GM12878 (cell line): ENCODE measurements around the gene HINT1. TPM values are rescaled to one million over a fixed set of nuclear protein-coding genes. Genes with fewer than 3 reads are reported as not detected.

ENCODE experiments used
- BMI1 ChIP-seq: fragments of 450-650 bp; IDR thresholded peaks from 2 replicates; pipeline ENCODE4 v1.6.1; 2016; ENCODE audit warnings: mild to moderate bottlenecking, moderate library complexity, borderline replicate concordance
- CBFB ChIP-seq: IDR thresholded peaks from 2 replicates; pipeline ENCODE4 v1.6.1; 2016; ENCODE audit warnings: antibody characterized with exemption, low read depth
- FOXM1 ChIP-seq: IDR thresholded peaks from 2 replicates; pipeline ENCODE4 v1.6.1; 2012; ENCODE audit warnings: low read depth, mild to moderate bottlenecking, inconsistent platforms, low read length, moderate library complexity
- HDAC6 ChIP-seq: fragments of 200-600 bp; sonication (generic); IDR thresholded peaks from one replicate; pipeline ENCODE4 v1.8.0; 2017; ENCODE audit warnings: antibody characterized with exemption; ENCODE audit not compliant: unreplicated experiment
- JUNB ChIP-seq: IDR thresholded peaks from 2 replicates; pipeline ENCODE4 v1.6.1; 2016; ENCODE audit warnings: antibody characterized with exemption, mild to moderate bottlenecking
- MYB ChIP-seq: fragments of 150-350 bp; IDR thresholded peaks from 2 replicates; pipeline ENCODE4 v1.6.1; 2014; ENCODE audit warnings: mild to moderate bottlenecking, low read depth, low read length, borderline replicate concordance
- NFXL1 ChIP-seq: fragments of 450-650 bp; IDR thresholded peaks from 2 replicates; pipeline ENCODE4 v1.6.1; 2017; ENCODE audit warnings: antibody characterized with exemption, mild to moderate bottlenecking, borderline replicate concordance
- NFYB ChIP-seq: IDR thresholded peaks from 2 replicates; pipeline ENCODE4 v1.6.1; 2011; ENCODE audit warnings: low read depth, mild to moderate bottlenecking, low read length, improper control_type of control experiment, moderate library complexity; ENCODE audit not compliant: insufficient read depth
- PAX5 ChIP-seq: IDR thresholded peaks from 2 replicates; pipeline ENCODE4 v1.6.1; 2011; ENCODE audit warnings: low read depth, low read length, borderline replicate concordance
- PAX8 ChIP-seq: fragments of 450-650 bp; IDR thresholded peaks from 2 replicates; pipeline ENCODE4 v1.6.1; 2017; ENCODE audit warnings: mild to moderate bottlenecking, moderate library complexity
- PML ChIP-seq: IDR thresholded peaks from 2 replicates; pipeline ENCODE4 v1.6.1; 2012; ENCODE audit warnings: low read length, inconsistent platforms
- POLR2AphosphoS2 ChIP-seq: IDR thresholded peaks from 2 replicates; pipeline ENCODE4 v1.6.1; 2011; ENCODE audit warnings: low read depth, mild to moderate bottlenecking, low read length, improper control_type of control experiment, moderate library complexity
- POU2F2 ChIP-seq: IDR thresholded peaks from 3 replicates; pipeline ENCODE4 v1.6.1; 2011; ENCODE audit warnings: low read depth, mild to moderate bottlenecking, low read length, borderline replicate concordance
- RB1 ChIP-seq: fragments of 450-650 bp; formaldehyde crosslinking; IDR thresholded peaks from 2 replicates; pipeline ENCODE4 v1.6.1; 2017; ENCODE audit warnings: mild to moderate bottlenecking, borderline replicate concordance
- SP1 ChIP-seq: IDR thresholded peaks from one replicate; pipeline ENCODE4 v1.6.1; 2011; ENCODE audit warnings: low read depth, low read length
- STAT3 ChIP-seq: IDR thresholded peaks from 2 replicates; pipeline ENCODE4 v1.6.1; 2011; ENCODE audit warnings: low read depth, low read length, improper control_type of control experiment
- SUZ12 ChIP-seq: fragments of 200-600 bp; sonication (generic); IDR thresholded peaks from one replicate; pipeline ENCODE4 v1.6.1; 2018; ENCODE audit warnings: antibody characterized with exemption, mild to moderate bottlenecking; ENCODE audit not compliant: unreplicated experiment
- TBL1XR1 ChIP-seq: IDR thresholded peaks from 2 replicates; pipeline ENCODE4 v1.6.1; 2012; ENCODE audit warnings: low read depth, low read length, improper control_type of control experiment
- TCF12 ChIP-seq: IDR thresholded peaks from 2 replicates; pipeline ENCODE4 v1.6.1; 2011; ENCODE audit warnings: low read depth, mild to moderate bottlenecking, low read length
- TCF3 ChIP-seq: IDR thresholded peaks from 2 replicates; pipeline ENCODE4 v1.6.1; 2012; ENCODE audit warnings: low read depth, mild to moderate bottlenecking, low read length, borderline replicate concordance; ENCODE audit not compliant: insufficient read depth
- YBX1 ChIP-seq: fragments of 450-650 bp; IDR thresholded peaks from 2 replicates; pipeline ENCODE4 v1.6.1; 2016; ENCODE audit warnings: antibody characterized with exemption
- polyA plus RNA-seq, 11 experiments: library from polyadenylated mRNA; depleted of rRNA in 4 of 11; unstranded in 6 of 11; stranded (reverse) in 5 of 11; fragments of >200 nt; fragmentation: Nextera tagmentation in 4 of 11; fragmentation: Illumina TruSeq in 1 of 11; extraction: Ambion mirVana in 4 of 11; extraction: Trizol in 1 of 11; gene quantifications; 1 replicate in 1 of 11; 2 replicates in 10 of 11; pipeline versions ENCODE4 v1.2.1 to v1.2.3, GENCODE V29; 2011 to 2016; ENCODE audit warnings: inconsistent platforms in 2 of 11, missing spikeins in 2 of 11, low read depth in 1 of 11
- total RNA-seq, 4 experiments: library from RNA; depleted of rRNA in 3 of 4; stranded (reverse); fragments of >200 nt in 3 of 4; fragmentation: Illumina TruSeq in 1 of 4; extraction: Trizol in 1 of 4; gene quantifications; 2 replicates each; pipeline versions ENCODE4 v1.2.1 to v1.2.3, GENCODE V29; 2013 to 2021
- TF ChIP-seq, protein P1 (sequence below): fragments of 450-650 bp; IDR thresholded peaks from 2 replicates; pipeline ENCODE4 v1.6.1; 2017; ENCODE audit warnings: mild to moderate bottlenecking, low read depth, inconsistent platforms; ENCODE audit not compliant: poor library complexity, severe bottlenecking
- TF ChIP-seq, protein P2 (sequence below): fragments of 450-650 bp; IDR thresholded peaks from 2 replicates; pipeline ENCODE4 v1.6.1; 2016; ENCODE audit warnings: mild to moderate bottlenecking
- TF ChIP-seq, protein P3 (sequence below): fragments of 450-650 bp; formaldehyde crosslinking; IDR thresholded peaks from 2 replicates; pipeline ENCODE4 v1.4.0; 2022; ENCODE audit warnings: mild to moderate bottlenecking, moderate library complexity
- TF ChIP-seq, protein P4 (sequence below): IDR thresholded peaks from 2 replicates; pipeline ENCODE4 v1.6.1; 2011; ENCODE audit warnings: low read depth, low read length, improper control_type of control experiment, borderline replicate concordance

The HINT1 gene
- total and polyA plus RNA-seq, 10 of the 15 experiments (the other 5 are each of a cell fraction or from before 2014, with no cell fraction given) = 253 to 997 (median 562) TPM

DNA sequence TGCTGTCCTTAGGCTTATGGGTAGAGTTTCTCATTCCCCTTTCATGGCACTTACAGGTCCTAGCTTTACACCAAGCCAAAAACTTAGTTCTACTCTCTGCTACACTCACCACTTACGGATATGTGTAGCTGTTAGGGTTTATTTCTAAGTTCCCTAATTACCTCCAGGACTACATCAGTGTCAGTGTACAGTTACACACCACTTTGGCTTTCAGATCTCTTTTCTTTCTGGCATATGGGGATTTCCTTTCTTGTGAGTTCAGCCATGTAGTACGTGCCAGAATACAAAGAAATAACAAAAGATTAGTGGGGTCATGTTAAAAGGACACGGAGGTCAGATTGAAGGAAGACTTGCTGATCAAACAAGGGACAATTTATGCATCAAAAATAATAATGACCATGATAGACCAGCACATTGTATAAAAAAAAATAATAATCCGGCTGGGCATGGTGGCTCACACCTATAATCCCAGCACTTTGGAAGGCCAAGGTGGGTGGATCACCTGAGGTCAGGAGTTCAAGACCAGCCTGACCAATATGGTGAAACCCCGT is 47.5 kb upstream of the HINT1 start (continued):
- TF ChIP-seq, protein P1, sequence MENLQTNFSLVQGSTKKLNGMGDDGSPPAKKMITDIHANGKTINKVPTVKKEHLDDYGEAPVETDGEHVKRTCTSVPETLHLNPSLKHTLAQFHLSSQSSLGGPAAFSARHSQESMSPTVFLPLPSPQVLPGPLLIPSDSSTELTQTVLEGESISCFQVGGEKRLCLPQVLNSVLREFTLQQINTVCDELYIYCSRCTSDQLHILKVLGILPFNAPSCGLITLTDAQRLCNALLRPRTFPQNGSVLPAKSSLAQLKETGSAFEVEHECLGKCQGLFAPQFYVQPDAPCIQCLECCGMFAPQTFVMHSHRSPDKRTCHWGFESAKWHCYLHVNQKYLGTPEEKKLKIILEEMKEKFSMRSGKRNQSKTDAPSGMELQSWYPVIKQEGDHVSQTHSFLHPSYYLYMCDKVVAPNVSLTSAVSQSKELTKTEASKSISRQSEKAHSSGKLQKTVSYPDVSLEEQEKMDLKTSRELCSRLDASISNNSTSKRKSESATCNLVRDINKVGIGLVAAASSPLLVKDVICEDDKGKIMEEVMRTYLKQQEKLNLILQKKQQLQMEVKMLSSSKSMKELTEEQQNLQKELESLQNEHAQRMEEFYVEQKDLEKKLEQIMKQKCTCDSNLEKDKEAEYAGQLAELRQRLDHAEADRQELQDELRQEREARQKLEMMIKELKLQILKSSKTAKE = peak; percentile 82
- TF ChIP-seq BMI1 (peak; percentile 46; the same call in 1 of the 2 replicates), STAT3 (0 out of 2 replicates have a peak, but pooled peaks have one; percentile 64), POU2F2 (0 out of 3 replicates have a peak, but pooled peaks have one; percentile 6), TCF3 (no peak), TBL1XR1 (peak; percentile 62; the same call in 1 of the 2 replicates), TCF12 (no peak), PML (no peak; the same call in 1 of the 2 replicates), HDAC6 (no peak), MYB (no peak), PAX5 (no peak), PAX8 (peak; percentile 57; the same call in 1 of the 2 replicates), FOXM1 (peak; percentile 81; the same call in 1 of the 2 replicates), NFXL1 (no peak), RB1 (no peak), JUNB (no peak), YBX1 (no peak), SP1 (no peak), CBFB (no peak), SUZ12 (no peak), NFYB (no peak), POLR2AphosphoS2 (no peak)
- TF ChIP-seq, protein P2, sequence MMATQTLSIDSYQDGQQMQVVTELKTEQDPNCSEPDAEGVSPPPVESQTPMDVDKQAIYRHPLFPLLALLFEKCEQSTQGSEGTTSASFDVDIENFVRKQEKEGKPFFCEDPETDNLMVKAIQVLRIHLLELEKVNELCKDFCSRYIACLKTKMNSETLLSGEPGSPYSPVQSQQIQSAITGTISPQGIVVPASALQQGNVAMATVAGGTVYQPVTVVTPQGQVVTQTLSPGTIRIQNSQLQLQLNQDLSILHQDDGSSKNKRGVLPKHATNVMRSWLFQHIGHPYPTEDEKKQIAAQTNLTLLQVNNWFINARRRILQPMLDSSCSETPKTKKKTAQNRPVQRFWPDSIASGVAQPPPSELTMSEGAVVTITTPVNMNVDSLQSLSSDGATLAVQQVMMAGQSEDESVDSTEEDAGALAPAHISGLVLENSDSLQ = peak; percentile 66; the same call in 1 of the 2 replicates
- TF ChIP-seq, protein P3, sequence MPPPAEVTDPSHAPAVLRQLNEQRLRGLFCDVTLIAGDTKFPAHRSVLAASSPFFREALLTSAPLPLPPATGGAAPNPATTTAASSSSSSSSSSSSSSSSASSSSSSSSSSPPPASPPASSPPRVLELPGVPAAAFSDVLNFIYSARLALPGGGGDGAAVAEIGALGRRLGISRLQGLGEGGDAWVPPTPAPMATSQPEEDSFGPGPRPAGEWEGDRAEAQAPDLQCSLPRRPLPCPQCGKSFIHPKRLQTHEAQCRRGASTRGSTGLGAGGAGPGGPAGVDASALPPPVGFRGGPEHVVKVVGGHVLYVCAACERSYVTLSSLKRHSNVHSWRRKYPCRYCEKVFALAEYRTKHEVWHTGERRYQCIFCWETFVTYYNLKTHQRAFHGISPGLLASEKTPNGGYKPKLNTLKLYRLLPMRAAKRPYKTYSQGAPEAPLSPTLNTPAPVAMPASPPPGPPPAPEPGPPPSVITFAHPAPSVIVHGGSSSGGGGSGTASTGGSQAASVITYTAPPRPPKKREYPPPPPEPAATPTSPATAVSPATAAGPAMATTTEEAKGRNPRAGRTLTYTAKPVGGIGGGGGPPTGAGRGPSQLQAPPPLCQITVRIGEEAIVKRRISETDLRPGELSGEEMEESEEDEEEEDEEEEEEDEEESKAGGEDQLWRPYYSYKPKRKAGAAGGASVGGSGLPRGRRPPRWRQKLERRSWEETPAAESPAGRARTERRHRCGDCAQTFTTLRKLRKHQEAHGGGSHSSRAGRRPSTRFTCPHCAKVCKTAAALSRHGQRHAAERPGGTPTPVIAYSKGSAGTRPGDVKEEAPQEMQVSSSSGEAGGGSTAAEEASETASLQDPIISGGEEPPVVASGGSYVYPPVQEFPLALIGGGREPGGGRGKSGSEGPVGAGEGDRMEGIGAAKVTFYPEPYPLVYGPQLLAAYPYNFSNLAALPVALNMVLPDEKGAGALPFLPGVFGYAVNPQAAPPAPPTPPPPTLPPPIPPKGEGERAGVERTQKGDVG (CRISPR knock-in tag) = no peak
- TF ChIP-seq, protein P4, sequence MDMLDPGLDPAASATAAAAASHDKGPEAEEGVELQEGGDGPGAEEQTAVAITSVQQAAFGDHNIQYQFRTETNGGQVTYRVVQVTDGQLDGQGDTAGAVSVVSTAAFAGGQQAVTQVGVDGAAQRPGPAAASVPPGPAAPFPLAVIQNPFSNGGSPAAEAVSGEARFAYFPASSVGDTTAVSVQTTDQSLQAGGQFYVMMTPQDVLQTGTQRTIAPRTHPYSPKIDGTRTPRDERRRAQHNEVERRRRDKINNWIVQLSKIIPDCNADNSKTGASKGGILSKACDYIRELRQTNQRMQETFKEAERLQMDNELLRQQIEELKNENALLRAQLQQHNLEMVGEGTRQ = no peak
